DOHH2 (cell line): ENCODE results near the gene BCAP31.

ENCODE experiments used
- H3F3A ChIP-seq: fragments of 200-600 bp; sonication (generic), shearing (Covaris generic); 2 replicates; pipeline ENCODE4 v1.6.0; 2016; ENCODE audit warnings: antibody characterized with exemption, mild to moderate bottlenecking; ENCODE audit not compliant: control insufficient read depth, insufficient read depth
- H3K27ac ChIP-seq: fragments of 200-600 bp; sonication (generic); 2 replicates; pipeline ENCODE4 v1.5.1; 2014; ENCODE audit warnings: low read depth, mild to moderate bottlenecking, low read length, moderate library complexity
- H3K27me3 ChIP-seq: fragments of 200-600 bp; sonication (generic); 2 replicates; pipeline ENCODE4 v1.6.1; 2014; ENCODE audit warnings: mild to moderate bottlenecking, low read length, mixed read lengths; ENCODE audit not compliant: control insufficient read depth
- H3K36me3 ChIP-seq: fragments of 200-600 bp; sonication (generic); 2 replicates; pipeline ENCODE4 v1.6.1; 2014; ENCODE audit warnings: mild to moderate bottlenecking, low read length, moderate library complexity, mixed read lengths; ENCODE audit not compliant: control insufficient read depth
- H3K4me1 ChIP-seq: fragments of 200-600 bp; sonication (generic); 2 replicates; pipeline ENCODE4 v1.6.1; 2014; ENCODE audit warnings: mild to moderate bottlenecking, low read length, mixed read lengths; ENCODE audit not compliant: control insufficient read depth
- H3K4me2 ChIP-seq: fragments of 200-600 bp; sonication (generic); 2 replicates; pipeline ENCODE4 v1.6.0; 2014; ENCODE audit warnings: mild to moderate bottlenecking, low read length, moderate library complexity
- H3K4me3 ChIP-seq: fragments of 200-600 bp; sonication (generic); 2 replicates; pipeline ENCODE4 v1.5.1; 2014; ENCODE audit warnings: mild to moderate bottlenecking, low read length, mixed read lengths
- H3K79me2 ChIP-seq: fragments of 200-600 bp; sonication (generic); 2 replicates; pipeline ENCODE4 v1.6.1; 2014; ENCODE audit warnings: mild to moderate bottlenecking, low read length, mixed read lengths; ENCODE audit not compliant: control insufficient read depth
- H3K9me2 ChIP-seq: fragments of 200-600 bp; sonication (generic); replicated peaks from 2 replicates; pipeline ENCODE4 v1.6.1; 2014; ENCODE audit warnings: mild to moderate bottlenecking, low read length, mixed read lengths; ENCODE audit not compliant: control insufficient read depth
- H3K9me3 ChIP-seq: fragments of 200-600 bp; sonication (generic); 2 replicates; pipeline ENCODE4 v1.6.1; 2014; ENCODE audit warnings: antibody characterized with exemption, low read length, mixed read lengths; ENCODE audit not compliant: control insufficient read depth, insufficient read depth
- H4K20me1 ChIP-seq: fragments of 200-600 bp; sonication (generic); 2 replicates; pipeline ENCODE4 v1.6.0; 2014; ENCODE audit warnings: low read depth, mild to moderate bottlenecking, antibody characterized with exemption, low read length, moderate library complexity; ENCODE audit not compliant: control insufficient read depth, insufficient read depth
- EZH2phosphoT487 ChIP-seq: fragments of 200-600 bp; sonication (generic); IDR thresholded peaks from 2 replicates; pipeline ENCODE4 v1.6.1; 2017; ENCODE audit warnings: borderline replicate concordance, mild to moderate bottlenecking, antibody characterized with exemption, low read length, moderate library complexity, mixed read lengths
- TF ChIP-seq, protein P1 (sequence below): fragments of 200-600 bp; sonication (generic); IDR thresholded peaks from one replicate; pipeline ENCODE4 v1.5.1; 2014; ENCODE audit warnings: antibody characterized with exemption, mild to moderate bottlenecking, low read depth, low read length; ENCODE audit not compliant: poor library complexity, severe bottlenecking

Gene BCAP31

GRCh38 chrX:153687121-153688039 lies 36.8 kb downstream of the BCAP31 start, which contains the start of gene SLC6A8:
Gene SLC6A8 (plus strand): TSS chrX:153687926. CDS start chrX:153688575, 649 bp downstream.
- Histone ChIP-seq H3K27me3 (no peaks in the 10 kb centered on the region), H3K27ac (no peak within 1 kb of the TSS), H4K20me1 (no peaks in the 10 kb centered on the region), H3K79me2 (no peaks in the 10 kb centered on the region), H3K4me3 (peak within 1 kb of the TSS; percentile 28; the same call in 1 of the 2 replicates), H3K9me3 (no peaks in the 10 kb centered on the region), H3K36me3 (no peaks in the 10 kb centered on the region), H3F3A (no peaks in the 10 kb centered on the region), H3K9me2 (no peaks in the 10 kb centered on the region), H3K4me2 (peak within 1 kb of the TSS; percentile 48), H3K4me1 (peaks cover 4% of the 10 kb centered on the region; the same call in 1 of the 2 replicates)
- TF ChIP-seq, protein P1, sequence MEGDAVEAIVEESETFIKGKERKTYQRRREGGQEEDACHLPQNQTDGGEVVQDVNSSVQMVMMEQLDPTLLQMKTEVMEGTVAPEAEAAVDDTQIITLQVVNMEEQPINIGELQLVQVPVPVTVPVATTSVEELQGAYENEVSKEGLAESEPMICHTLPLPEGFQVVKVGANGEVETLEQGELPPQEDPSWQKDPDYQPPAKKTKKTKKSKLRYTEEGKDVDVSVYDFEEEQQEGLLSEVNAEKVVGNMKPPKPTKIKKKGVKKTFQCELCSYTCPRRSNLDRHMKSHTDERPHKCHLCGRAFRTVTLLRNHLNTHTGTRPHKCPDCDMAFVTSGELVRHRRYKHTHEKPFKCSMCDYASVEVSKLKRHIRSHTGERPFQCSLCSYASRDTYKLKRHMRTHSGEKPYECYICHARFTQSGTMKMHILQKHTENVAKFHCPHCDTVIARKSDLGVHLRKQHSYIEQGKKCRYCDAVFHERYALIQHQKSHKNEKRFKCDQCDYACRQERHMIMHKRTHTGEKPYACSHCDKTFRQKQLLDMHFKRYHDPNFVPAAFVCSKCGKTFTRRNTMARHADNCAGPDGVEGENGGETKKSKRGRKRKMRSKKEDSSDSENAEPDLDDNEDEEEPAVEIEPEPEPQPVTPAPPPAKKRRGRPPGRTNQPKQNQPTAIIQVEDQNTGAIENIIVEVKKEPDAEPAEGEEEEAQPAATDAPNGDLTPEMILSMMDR = peak; percentile 35
- no peak for TF ChIP-seq EZH2phosphoT487

- H4K20me1 ChIP-seq = no peaks in the 10 kb centered on the region
- no peak for TF ChIP-seq EZH2phosphoT487
- TF ChIP-seq, protein P1 = no peak
- H3F3A ChIP-seq = no peaks in the 10 kb centered on the region
- H3K9me2 ChIP-seq = no peaks in the 10 kb centered on the region
- H3K9me3 ChIP-seq = no peaks in the 10 kb centered on the region
- no peaks in the 10 kb centered on the region for H3K27me3 ChIP-seq
- H3K4me2 ChIP-seq = no peak overlapping the region
- no peaks in the 10 kb centered on the region for H3K36me3 ChIP-seq
- H3K4me3 ChIP-seq = no peak overlapping the region
- H3K79me2 ChIP-seq = no peaks in the 10 kb centered on the region
- peaks cover 4% of the 10 kb centered on the region; the same call in 1 of the 2 replicates for H3K4me1 ChIP-seq
- H3K27ac ChIP-seq = no peak overlapping the region
Observed at GRCh38 chrX:153686711-153687110, 37.5 kb downstream of the BCAP31 start.

GRCh38 chrX:153685751-153686696 lies 38.2 kb downstream of the BCAP31 start:
- no peaks in the 10 kb centered on the region for H4K20me1 ChIP-seq
- no peaks in the 10 kb centered on the region for H3K27me3 ChIP-seq
- no peaks in the 10 kb centered on the region for H3F3A ChIP-seq
- no peaks in the 10 kb centered on the region for H3K9me3 ChIP-seq
- H3K4me1 ChIP-seq = peaks cover 4% of the 10 kb centered on the region; the same call in 1 of the 2 replicates
- H3K36me3 ChIP-seq = no peaks in the 10 kb centered on the region
- no peak for TF ChIP-seq EZH2phosphoT487
- TF ChIP-seq, protein P1 = no peak
- H3K4me2 ChIP-seq = no peak overlapping the region
- no peak overlapping the region for H3K4me3 ChIP-seq
- H3K27ac ChIP-seq = no peak overlapping the region
- no peaks in the 10 kb centered on the region for H3K79me2 ChIP-seq
- H3K9me2 ChIP-seq = no peaks in the 10 kb centered on the region
